Activated naive CD4-positive, alpha-beta T cell treated with anti-CD3 and anti-CD28 coated beads, Interleukin-2, amount 50 U/mL, for 16 hours (primary cell): ENCODE results near the gene ZNF385B.

Experiments
- DNase-seq: peaks from one replicate; pipeline ENCODE4 v3.0.0-alpha.2; 2020

The ZNF385B gene

GRCh38 chr2:179855673-179856072 lies 5.7 kb downstream of the ZNF385B start:
- DNase-seq, result no peak

DNA sequence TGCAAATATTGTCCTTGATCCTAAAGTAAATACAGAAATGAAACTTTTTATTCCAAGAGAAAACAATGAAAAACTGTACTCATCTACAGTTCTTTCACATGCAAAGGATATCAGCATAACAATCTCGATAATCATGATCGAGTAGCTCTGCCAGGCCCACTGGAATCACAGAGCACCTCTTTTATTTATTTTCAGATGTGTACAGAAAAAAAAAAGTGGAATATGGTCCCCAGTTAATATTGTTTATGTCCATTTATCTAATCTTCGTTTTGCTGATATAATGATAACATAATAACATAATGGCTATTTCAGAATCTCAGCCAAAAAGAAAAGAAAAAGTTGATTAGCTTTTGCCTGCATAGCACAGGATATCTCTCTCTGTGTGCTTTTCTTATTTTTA lies 6.5 kb downstream of the ZNF385B start:
- no peak for DNase-seq

DNA sequence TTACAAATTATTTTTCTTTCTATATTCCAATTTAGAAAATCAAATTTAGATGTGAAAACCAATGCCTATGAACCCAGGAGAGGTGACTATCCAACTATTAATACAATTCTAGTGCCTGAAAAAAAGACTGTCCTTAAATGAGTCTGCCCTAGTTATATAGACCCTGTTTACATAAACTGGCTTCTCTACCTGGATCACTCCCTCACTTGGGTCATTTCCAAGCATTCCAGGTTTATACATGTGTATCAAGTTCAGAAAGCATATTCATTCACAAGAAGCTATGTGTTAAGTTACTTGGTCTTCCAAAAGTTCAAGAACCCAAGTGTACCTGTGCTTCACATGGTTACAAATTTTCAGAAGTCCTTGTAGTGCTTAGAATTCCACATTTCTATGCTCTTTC lies 8.3 kb downstream of the ZNF385B start:
- no peak for DNase-seq

DNA sequence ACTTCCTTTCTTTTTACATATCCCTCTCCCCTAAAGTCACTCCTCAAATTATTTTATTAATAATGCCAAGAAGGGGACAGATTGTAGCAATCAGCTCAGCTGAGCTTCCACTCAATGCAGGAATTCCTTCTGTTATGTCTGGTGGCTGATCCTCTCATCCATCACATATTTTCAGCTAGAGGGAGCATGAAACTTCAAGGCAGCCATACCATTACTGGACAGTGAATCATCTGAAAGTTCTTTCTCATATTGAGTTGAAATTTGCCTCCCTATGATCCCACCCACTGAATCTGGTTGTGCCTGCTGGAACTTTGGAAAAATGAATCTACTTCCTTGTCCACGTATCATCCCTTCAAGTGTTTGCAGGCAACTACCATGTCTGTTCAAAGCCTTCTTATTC lies 11.2 kb downstream of the ZNF385B start:
- no peak for DNase-seq

GRCh38 chr2:179849719-179850118 lies 11.7 kb downstream of the ZNF385B start:
- no peak for DNase-seq

DNA sequence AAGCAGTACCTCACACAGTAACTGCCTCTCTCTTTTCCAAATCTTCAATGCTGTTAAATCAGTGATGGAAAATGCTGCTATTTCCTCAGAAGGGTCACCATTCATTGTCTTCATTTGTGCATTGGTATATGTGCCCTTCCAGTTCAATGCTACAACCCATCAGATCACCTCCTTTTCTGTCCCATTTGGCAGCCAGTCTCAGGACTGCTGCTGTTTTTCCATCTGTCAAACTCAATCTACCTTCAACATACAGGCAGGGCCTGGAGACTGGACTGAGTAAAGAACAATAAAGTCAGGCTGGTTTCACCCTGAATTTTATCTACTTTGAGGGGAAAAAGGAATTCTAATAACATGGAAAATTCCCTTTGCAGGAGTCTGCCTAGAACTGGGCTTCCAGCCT lies 17.9 kb downstream of the ZNF385B start:
- no peak for DNase-seq

DNA sequence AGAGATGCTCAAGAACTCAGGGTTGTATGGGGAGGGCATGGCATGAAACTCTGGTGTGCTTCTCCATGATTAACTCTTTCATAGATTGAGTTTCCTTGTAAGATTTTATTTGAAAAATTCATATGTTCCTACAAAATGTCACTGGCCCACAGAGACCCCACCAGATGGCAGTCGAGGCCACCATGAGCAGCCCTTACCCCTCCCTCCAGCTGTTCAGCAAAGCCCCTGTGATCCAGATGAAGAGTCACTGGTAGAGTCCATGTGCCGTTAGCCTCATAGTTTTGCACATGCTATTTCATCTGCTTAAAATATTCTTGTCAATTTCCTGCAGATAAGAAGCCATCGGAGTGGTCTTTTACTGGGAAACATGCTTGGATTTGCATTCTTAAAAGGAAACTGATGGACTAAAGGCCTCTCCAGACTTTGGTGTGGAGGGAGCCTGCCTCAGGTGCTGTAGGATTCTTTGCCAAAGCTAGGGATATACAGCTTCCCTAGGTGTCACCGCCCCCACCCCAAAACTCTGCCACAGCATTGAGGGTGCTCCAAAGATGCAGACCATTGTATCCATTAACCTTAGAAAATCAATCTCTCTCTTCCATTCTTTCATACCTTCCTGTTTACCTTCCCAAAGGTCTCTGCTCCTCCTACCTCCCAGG lies 18.8 kb downstream of the ZNF385B start:
- no peak for DNase-seq

GRCh38 chr2:179840840-179841239 lies 20.6 kb downstream of the ZNF385B start:
- DNase-seq, result no peak

DNA sequence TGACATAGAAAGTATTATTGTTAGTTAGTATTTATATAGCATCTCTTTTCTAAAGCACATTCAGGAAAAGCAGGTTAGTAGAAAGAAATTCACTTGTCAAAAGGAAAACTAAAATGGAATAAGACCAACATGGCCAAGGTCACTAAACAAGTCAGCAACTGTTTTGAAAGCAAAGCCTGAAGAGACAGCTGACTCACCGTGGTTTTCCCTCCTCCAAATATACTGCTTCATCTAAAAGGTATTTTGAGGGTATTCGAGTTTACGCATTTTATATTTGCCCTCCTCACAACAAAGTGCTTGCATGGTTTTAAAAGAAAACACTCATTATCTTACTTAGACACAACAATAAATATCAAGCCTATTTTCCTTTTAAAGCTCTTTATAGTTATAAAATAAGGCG lies 24.0 kb downstream of the ZNF385B start:
- DNase-seq, result no peak

DNA sequence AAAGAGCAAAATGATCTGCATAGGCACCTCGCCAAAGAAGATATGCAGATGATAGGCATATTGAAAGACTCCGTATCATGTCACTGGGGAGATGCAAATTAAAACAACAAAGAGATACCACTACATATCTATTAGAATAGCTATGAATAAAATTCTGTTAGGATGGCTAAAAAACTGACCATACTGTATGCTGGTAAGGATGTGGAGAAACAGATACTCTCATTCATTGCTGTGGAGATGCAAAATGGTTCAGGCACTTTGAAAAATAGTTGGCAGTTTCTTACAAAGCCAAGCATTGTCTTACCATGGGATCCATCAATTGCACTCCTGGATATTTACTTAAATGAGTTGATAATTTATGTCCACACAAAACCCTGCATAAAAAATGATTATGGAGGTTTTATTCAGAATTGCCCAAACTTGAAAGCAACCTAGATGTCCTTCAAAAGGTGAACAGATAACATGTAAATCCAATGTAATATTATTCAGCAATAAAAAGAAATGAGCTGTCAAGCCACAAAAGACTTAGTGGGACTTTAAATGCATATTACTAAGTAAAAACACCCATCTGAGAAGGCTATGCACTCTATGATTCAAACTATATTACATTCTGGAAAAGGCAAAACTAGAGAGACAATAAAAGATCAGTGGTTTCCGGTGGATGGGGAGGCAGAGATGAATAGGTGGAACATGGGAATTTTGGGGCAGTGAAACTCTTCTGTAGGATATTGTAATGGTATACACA lies 31.2 kb downstream of the ZNF385B start:
- no peak for DNase-seq

- DNase-seq, result no peak
These were observed 35.1 kb downstream of the ZNF385B start for GRCh38 chr2:179826297-179826696.

- no peak for DNase-seq
These were observed 35.9 kb downstream of the ZNF385B start for GRCh38 chr2:179825494-179825893.

GRCh38 chr2:179824961-179825360 lies 36.5 kb downstream of the ZNF385B start:
- DNase-seq, result no peak

GRCh38 chr2:179822540-179822939 lies 38.9 kb downstream of the ZNF385B start:
- no peak for DNase-seq

GRCh38 chr2:179818546-179818945 lies 42.9 kb downstream of the ZNF385B start:
- DNase-seq, result no peak

- DNase-seq, result no peak
These were observed 44.1 kb downstream of the ZNF385B start for GRCh38 chr2:179817181-179817841.

DNA sequence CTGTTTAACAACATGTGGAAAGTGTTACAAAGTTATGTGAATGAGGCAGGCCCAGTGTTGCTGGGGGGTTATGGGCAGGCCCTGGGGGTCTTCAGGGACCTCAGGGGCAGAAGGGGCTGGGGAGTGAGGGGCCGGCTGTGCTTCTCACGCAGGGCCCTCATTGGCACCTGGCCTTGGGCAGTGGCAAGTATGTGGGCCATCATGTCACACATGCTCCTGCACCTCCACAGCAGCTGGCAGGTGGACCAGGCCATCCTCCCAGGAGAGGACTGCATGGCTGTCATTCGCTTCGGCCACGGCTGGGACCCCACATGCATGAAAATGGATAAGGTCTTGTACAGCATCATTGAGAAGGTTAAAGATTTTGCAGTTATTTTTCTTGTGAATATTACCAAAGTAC lies 47.4 kb downstream of the ZNF385B start:
- DNase-seq, result no peak

- DNase-seq, result no peak
These were observed 48.9 kb downstream of the ZNF385B start for GRCh38 chr2:179812501-179812900.

GRCh38 chr2:179811042-179811441 lies 50.4 kb downstream of the ZNF385B start:
- DNase-seq, result no peak

DNA sequence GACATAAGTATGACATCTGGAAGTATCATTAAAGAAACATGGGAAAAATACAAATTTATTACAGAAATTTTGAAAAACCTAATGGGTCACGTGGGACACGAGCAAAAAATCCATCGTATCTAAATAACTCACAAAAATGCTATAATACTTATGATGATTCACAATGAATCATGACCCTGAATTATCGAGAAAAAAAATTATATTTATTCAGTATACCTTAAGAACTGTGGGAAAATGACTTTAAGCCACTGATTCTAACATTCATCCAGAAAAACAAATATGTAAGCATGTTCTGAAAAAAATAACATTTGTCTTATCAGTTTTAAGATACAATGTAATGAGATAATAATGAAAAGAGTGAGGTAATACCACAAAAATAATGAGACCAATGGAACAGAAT lies 51.8 kb downstream of the ZNF385B start:
- no peak for DNase-seq

DNA sequence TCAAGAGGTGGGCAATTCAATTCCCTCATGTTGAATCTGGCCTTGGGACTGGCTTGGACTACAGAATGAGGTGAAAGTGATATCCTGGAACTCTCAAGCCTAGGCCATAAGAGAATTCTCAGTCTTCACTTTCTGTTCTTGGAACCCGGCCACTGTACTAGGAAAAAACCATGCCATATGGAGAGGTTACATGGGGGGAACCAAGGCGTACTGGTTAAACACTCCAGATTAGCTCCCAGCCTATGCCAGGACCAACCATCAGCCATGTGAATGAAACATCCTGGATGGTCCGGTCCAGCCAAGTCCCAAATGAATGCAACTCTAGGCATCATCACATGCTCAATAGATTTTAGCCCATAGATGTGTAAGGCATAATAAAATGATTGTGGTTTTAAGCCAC lies 56.4 kb downstream of the ZNF385B start:
- no peak for DNase-seq

DNA sequence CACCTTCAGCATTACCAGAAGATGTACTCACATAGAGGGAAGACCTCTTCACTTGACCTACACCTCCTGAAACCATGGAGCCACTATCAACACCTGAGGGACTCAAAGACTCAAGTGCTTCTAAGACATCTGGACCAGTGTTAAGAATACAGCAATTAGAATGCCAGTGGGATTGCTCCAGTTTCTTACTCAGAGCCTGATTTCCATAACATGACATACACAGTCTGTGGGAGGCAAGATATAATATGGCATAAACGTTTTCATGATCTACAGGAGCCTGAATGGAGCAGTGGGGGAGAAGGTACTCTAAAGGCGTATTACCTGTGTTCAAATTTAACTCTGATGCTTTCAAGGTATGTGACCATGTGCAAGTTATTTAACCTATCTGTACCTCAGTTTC lies 57.2 kb downstream of the ZNF385B start:
- DNase-seq, result no peak

GRCh38 chr2:179802051-179802882 lies 59.1 kb downstream of the ZNF385B start:
- no peak for DNase-seq
